Measurements from ENCODE around the gene ATP6V1G3.
"Not testable (repeated sequence)": the region's sequence is repeated elsewhere in the genome, so short reads cannot be mapped to it uniquely, and the experiment has no call there.

ATP6V1G3 gene

GRCh38 chr1:198542632-198543031, 2.2 kb upstream of the ATP6V1G3 start:
- no peak for DNase-seq (ENCODE audit: low spot score)

GRCh38 chr1:198541737-198542136, 1.3 kb upstream of the ATP6V1G3 start:
- no peak for DNase-seq (ENCODE audit: low spot score)

- no peak for DNase-seq (ENCODE audit: low spot score)
Observed at GRCh38 chr1:198538579-198539364, 1.7 kb downstream of the ATP6V1G3 start.

GRCh38 chr1:198535631-198536030, 4.8 kb downstream of the ATP6V1G3 start:
- no peak for DNase-seq (ENCODE audit: low spot score)

- DNase-seq (ENCODE audit: low spot score): no peak
Observed at GRCh38 chr1:198534548-198535418, 5.7 kb downstream of the ATP6V1G3 start.

GRCh38 chr1:198531891-198532290, 8.6 kb downstream of the ATP6V1G3 start:
- no peak for DNase-seq (ENCODE audit: low spot score)

- no peak for DNase-seq (ENCODE audit: low spot score)
Observed at GRCh38 chr1:198530953-198531352, 9.5 kb downstream of the ATP6V1G3 start.

- DNase-seq (ENCODE audit: low spot score): no peak
Observed at GRCh38 chr1:198529414-198529813, 11.1 kb downstream of the ATP6V1G3 start.

- DNase-seq (ENCODE audit: low spot score): no peak
Observed at GRCh38 chr1:198528364-198528763, 12.1 kb downstream of the ATP6V1G3 start.

GRCh38 chr1:198524556-198524955, 15.9 kb downstream of the ATP6V1G3 start:
- no peak for DNase-seq (ENCODE audit: low spot score)

GRCh38 chr1:198524127-198524526, 16.4 kb downstream of the ATP6V1G3 start:
- DNase-seq (ENCODE audit: low spot score): not testable (repeated sequence)

GRCh38 chr1:198523182-198523950, 17.1 kb downstream of the ATP6V1G3 start:
- DNase-seq (ENCODE audit: low spot score): no peak

GRCh38 chr1:198520524-198521254, 19.8 kb downstream of the ATP6V1G3 start:
- DNase-seq (ENCODE audit: low spot score): no peak

- DNase-seq (ENCODE audit: low spot score): no peak
Observed at GRCh38 chr1:198519639-198520501, 20.6 kb downstream of the ATP6V1G3 start.

- no peak for DNase-seq (ENCODE audit: low spot score)
Observed at GRCh38 chr1:198517623-198518199, 22.8 kb downstream of the ATP6V1G3 start.

GRCh38 chr1:198500096-198500495, 40.4 kb downstream of the ATP6V1G3 start:
- DNase-seq (ENCODE audit: low spot score): no peak

- no peak for DNase-seq (ENCODE audit: low spot score)
Observed at GRCh38 chr1:198499588-198499987, 40.9 kb downstream of the ATP6V1G3 start.

- DNase-seq (ENCODE audit: low spot score): no peak
Observed at GRCh38 chr1:198498881-198499280, 41.6 kb downstream of the ATP6V1G3 start.

GRCh38 chr1:198498103-198498385, 42.4 kb downstream of the ATP6V1G3 start:
- no peak for DNase-seq (ENCODE audit: low spot score)

GRCh38 chr1:198497326-198498102, 43.0 kb downstream of the ATP6V1G3 start:
- peak; percentile 9 for DNase-seq (ENCODE audit: low spot score)
